ENCODE measurements around the gene GGPS1. TPM values are rescaled to one million over a fixed set of nuclear protein-coding genes. Genes with fewer than 3 reads are reported as not detected.

The GGPS1 gene
- total and polyA plus RNA-seq, 4 donors, result 4.8 to 13.2 (median 8.3) TPM

DNA sequence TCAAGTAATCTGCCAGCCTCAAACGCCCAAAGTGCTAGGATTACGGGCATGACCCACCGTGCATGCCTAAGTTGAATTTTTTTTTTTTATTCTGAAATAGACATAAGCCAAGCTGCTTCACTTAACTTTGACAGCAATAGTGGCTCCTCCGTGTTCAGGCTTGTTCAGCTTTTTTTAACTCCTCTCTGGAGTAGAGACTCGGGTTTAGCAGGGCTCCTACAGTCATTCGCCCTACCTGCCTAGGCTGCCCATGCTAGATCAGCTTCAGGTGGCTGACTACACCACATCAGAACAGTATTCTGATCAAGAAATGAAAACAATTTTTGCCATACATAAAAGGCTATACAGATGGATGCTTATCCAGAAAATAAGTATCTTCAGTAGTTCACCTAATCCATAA is 15.1 kb upstream of the GGPS1 start:
- 87% methylated on average over 6 of the region's 6 CpGs for whole genome bisulfite sequencing
- TF ChIP-seq FOXA2 (IDR thresholded peaks at IDR 0.05) (no peak), GABPA (IDR thresholded peaks at IDR 0.05 in 1 of 2, conservative IDR thresholded peaks at IDR 0.05 in 1 of 2) (no peak)
- TF ChIP-seq, protein P1, sequence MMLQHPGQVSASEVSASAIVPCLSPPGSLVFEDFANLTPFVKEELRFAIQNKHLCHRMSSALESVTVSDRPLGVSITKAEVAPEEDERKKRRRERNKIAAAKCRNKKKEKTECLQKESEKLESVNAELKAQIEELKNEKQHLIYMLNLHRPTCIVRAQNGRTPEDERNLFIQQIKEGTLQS (IDR thresholded peaks at IDR 0.05), result no peak

DNA sequence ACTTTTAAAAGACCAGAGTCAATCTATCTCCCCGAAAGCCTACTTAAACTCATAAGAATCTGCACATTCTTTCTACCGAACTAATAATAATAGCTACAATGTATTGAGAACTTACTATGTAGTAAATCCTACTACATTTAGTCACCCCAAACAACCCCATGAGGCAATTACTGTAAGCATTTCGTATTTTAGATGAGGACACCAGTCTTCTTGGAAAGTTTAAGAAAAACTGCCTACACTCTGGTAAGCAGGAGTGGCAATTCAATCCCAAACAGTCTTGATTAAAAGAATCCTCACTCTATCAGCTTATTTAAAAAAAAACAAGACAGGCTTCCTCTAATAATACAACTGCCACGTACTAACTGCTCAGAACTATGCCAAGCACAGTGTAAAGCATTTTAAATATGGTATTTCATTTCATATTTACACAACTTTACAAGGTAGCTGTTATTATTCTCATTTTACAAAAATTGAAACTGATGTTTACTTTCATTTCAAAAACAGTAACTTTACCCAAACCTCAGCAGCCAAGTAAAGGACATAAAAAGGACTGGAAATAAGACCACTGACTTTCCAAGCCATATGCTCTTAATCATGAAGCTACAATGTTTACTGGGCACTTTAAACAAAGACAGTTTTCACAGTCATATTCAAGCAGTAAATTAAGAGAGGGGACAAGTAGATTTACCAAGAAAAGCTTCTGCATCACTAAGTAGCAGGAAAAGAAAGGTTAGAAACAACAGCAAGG is 14.3 kb upstream of the GGPS1 start:
- Histone ChIP-seq H3K27ac (ENCODE audit: low read depth in 1 of 2, low read length in 2 of 2) (no peak overlapping the region), H3K9ac (ENCODE audit: low read depth in 1 of 2, low read length in 2 of 2) (no peak overlapping the region), H3K4me1 (ENCODE audit: control insufficient read depth in 4 of 4, insufficient read depth in 4 of 4, low read length in 3 of 4) (peaks cover 3 to 8% (median 6%) of the 10 kb centered on the region in 4 donors), H3K36me3 (ENCODE audit: control insufficient read depth in 4 of 4, insufficient read depth in 3 of 4, low read depth in 1 of 4, low read length in 3 of 4) (peaks cover 0 to 3% (median 1%) of the 10 kb centered on the region in 4 donors), H3K4me3 (ENCODE audit: low read depth in 1 of 3, low read length in 3 of 3) (no peak overlapping the region), H3K9me3 (ENCODE audit: control insufficient read depth in 4 of 4, low read length in 3 of 4) (no peaks in the 10 kb centered on the region), H3K27me3 (ENCODE audit: control insufficient read depth in 4 of 4, insufficient read depth in 4 of 4, low read length in 3 of 4) (no peaks in the 10 kb centered on the region)
- 81% methylated on average over 4 of the region's 4 CpGs for WGBS
- TF ChIP-seq, protein P2, sequence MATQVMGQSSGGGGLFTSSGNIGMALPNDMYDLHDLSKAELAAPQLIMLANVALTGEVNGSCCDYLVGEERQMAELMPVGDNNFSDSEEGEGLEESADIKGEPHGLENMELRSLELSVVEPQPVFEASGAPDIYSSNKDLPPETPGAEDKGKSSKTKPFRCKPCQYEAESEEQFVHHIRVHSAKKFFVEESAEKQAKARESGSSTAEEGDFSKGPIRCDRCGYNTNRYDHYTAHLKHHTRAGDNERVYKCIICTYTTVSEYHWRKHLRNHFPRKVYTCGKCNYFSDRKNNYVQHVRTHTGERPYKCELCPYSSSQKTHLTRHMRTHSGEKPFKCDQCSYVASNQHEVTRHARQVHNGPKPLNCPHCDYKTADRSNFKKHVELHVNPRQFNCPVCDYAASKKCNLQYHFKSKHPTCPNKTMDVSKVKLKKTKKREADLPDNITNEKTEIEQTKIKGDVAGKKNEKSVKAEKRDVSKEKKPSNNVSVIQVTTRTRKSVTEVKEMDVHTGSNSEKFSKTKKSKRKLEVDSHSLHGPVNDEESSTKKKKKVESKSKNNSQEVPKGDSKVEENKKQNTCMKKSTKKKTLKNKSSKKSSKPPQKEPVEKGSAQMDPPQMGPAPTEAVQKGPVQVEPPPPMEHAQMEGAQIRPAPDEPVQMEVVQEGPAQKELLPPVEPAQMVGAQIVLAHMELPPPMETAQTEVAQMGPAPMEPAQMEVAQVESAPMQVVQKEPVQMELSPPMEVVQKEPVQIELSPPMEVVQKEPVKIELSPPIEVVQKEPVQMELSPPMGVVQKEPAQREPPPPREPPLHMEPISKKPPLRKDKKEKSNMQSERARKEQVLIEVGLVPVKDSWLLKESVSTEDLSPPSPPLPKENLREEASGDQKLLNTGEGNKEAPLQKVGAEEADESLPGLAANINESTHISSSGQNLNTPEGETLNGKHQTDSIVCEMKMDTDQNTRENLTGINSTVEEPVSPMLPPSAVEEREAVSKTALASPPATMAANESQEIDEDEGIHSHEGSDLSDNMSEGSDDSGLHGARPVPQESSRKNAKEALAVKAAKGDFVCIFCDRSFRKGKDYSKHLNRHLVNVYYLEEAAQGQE (IDR thresholded peaks at IDR 0.05), result no peak
- TF ChIP-seq HNF4A (conservative IDR thresholded peaks at IDR 0.05), result no peak
- TF ChIP-seq, protein P1 (IDR thresholded peaks at IDR 0.05), result no peak
- TF ChIP-seq, protein P3, sequence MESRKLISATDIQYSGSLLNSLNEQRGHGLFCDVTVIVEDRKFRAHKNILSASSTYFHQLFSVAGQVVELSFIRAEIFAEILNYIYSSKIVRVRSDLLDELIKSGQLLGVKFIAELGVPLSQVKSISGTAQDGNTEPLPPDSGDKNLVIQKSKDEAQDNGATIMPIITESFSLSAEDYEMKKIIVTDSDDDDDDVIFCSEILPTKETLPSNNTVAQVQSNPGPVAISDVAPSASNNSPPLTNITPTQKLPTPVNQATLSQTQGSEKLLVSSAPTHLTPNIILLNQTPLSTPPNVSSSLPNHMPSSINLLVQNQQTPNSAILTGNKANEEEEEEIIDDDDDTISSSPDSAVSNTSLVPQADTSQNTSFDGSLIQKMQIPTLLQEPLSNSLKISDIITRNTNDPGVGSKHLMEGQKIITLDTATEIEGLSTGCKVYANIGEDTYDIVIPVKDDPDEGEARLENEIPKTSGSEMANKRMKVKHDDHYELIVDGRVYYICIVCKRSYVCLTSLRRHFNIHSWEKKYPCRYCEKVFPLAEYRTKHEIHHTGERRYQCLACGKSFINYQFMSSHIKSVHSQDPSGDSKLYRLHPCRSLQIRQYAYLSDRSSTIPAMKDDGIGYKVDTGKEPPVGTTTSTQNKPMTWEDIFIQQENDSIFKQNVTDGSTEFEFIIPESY (IDR thresholded peaks at IDR 0.05), result no peak
- TF ChIP-seq EGR1 (IDR thresholded peaks at IDR 0.05; ENCODE audit: low read depth in 2 of 2), result no peak
- no peak for TF ChIP-seq RAD21 (IDR thresholded peaks at IDR 0.05)
- TF ChIP-seq, protein P4, sequence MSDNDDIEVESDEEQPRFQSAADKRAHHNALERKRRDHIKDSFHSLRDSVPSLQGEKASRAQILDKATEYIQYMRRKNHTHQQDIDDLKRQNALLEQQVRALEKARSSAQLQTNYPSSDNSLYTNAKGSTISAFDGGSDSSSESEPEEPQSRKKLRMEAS (IDR thresholded peaks at IDR 0.05), result no peak
- no peak for TF ChIP-seq NR2F2 (IDR thresholded peaks at IDR 0.05)
- TF ChIP-seq FOXA2 (IDR thresholded peaks at IDR 0.05), result no peak
- no peak for TF ChIP-seq FOXA1 (IDR thresholded peaks at IDR 0.05)
- TF ChIP-seq JUND (IDR thresholded peaks at IDR 0.05), result no peak
- no peak for TF ChIP-seq RXRA (IDR thresholded peaks at IDR 0.05)
- TF ChIP-seq SP1 (IDR thresholded peaks at IDR 0.05), result no peak
- DNase-seq (ENCODE audit: low spot score), result no peak

More for the DNA sequence above, 15.1 kb upstream of the GGPS1 start:
- no peak overlapping the region for H3K9ac ChIP-seq (ENCODE audit: low read depth in 1 of 2, low read length in 2 of 2)
- H3K27me3 ChIP-seq (ENCODE audit: control insufficient read depth in 4 of 4, insufficient read depth in 4 of 4, low read length in 3 of 4), result no peaks in the 10 kb centered on the region
- peaks cover 0 to 3% (median 0%) of the 10 kb centered on the region in 4 donors for H3K36me3 ChIP-seq (ENCODE audit: control insufficient read depth in 4 of 4, insufficient read depth in 3 of 4, low read depth in 1 of 4, low read length in 3 of 4)
- no peak overlapping the region for H3K4me3 ChIP-seq (ENCODE audit: low read depth in 1 of 3, low read length in 3 of 3)
- H3K4me1 ChIP-seq (ENCODE audit: control insufficient read depth in 4 of 4, insufficient read depth in 4 of 4, low read length in 3 of 4), result peaks cover 3 to 8% (median 6%) of the 10 kb centered on the region in 4 donors
- DNase-seq (ENCODE audit: low spot score), result no peak
- H3K9me3 ChIP-seq (ENCODE audit: control insufficient read depth in 4 of 4, low read length in 3 of 4), result no peaks in the 10 kb centered on the region
- H3K27ac ChIP-seq (ENCODE audit: low read depth in 1 of 2, low read length in 2 of 2), result no peak overlapping the region

All from liver (tissue), 9 donors.